ENCODE measurements around the gene BBOF1.

BBOF1 gene

GRCh38 chr14:74045522-74045921 lies 26.4 kb downstream of the BBOF1 start:
- TF ChIP-seq CTCF (IDR thresholded peaks at IDR 0.05; ENCODE audit: borderline replicate concordance, control extremely low read depth, extremely low read depth, insufficient read depth, missing control alignments), result no peak
- in situ Hi-C loops (cut with MboI; ENCODE audit: low sequenced_read_pairs, unreplicated experiment), result loop anchor here (25.0 kb wide), 1 partner anchor 308 kb away; no protein-coding TSS in a partner anchor
- no peak for DNase-seq (ENCODE audit: low spot score)

GRCh38 chr14:74048281-74048680 lies 29.1 kb downstream of the BBOF1 start:
- no peak for DNase-seq (ENCODE audit: low spot score)
- TF ChIP-seq CTCF (IDR thresholded peaks at IDR 0.05; ENCODE audit: borderline replicate concordance, control extremely low read depth, extremely low read depth, insufficient read depth, missing control alignments), result no peak
- in situ Hi-C loops (cut with MboI; ENCODE audit: low sequenced_read_pairs, unreplicated experiment), result loop anchor here (25.0 kb wide), 1 partner anchor 311 kb away; no protein-coding TSS in a partner anchor

- in situ Hi-C loops (cut with MboI; ENCODE audit: low sequenced_read_pairs, unreplicated experiment), result loop anchor here (25.0 kb wide), 1 partner anchor 313 kb away; no protein-coding TSS in a partner anchor
- TF ChIP-seq CTCF (IDR thresholded peaks at IDR 0.05; ENCODE audit: borderline replicate concordance, control extremely low read depth, extremely low read depth, insufficient read depth, missing control alignments), result no peak
These were observed 30.8 kb downstream of the BBOF1 start for GRCh38 chr14:74049876-74050495.

GRCh38 chr14:74062809-74063150 lies 43.6 kb downstream of the BBOF1 start:
- no peak for DNase-seq (ENCODE audit: low spot score)
- no peak for TF ChIP-seq CTCF (IDR thresholded peaks at IDR 0.05; ENCODE audit: borderline replicate concordance, control extremely low read depth, extremely low read depth, insufficient read depth, missing control alignments)
- in situ Hi-C loops (cut with MboI; ENCODE audit: low sequenced_read_pairs, unreplicated experiment), result no loop called here

More at GRCh38 chr14:74049876-74050495, 30.8 kb downstream of the BBOF1 start:
- peak; percentile 38 for DNase-seq (ENCODE audit: low spot score)

GRCh38 chr14:74064426-74064825 lies 45.3 kb downstream of the BBOF1 start:
- DNase-seq (ENCODE audit: low spot score), result no peak
- no peak for TF ChIP-seq CTCF (IDR thresholded peaks at IDR 0.05; ENCODE audit: borderline replicate concordance, control extremely low read depth, extremely low read depth, insufficient read depth, missing control alignments)
- in situ Hi-C loops (cut with MboI; ENCODE audit: low sequenced_read_pairs, unreplicated experiment), result no loop called here

GRCh38 chr14:74064883-74065282 lies 45.7 kb downstream of the BBOF1 start:
- in situ Hi-C loops (cut with MboI; ENCODE audit: low sequenced_read_pairs, unreplicated experiment), result no loop called here
- no peak for DNase-seq (ENCODE audit: low spot score)
- TF ChIP-seq CTCF (IDR thresholded peaks at IDR 0.05; ENCODE audit: borderline replicate concordance, control extremely low read depth, extremely low read depth, insufficient read depth, missing control alignments), result no peak

Data from GM13976 (cell line).